Neural crest cell (in vitro differentiated cells): ENCODE measurements around the gene ASCL1. TPM values are rescaled to one million over a fixed set of nuclear protein-coding genes. Genes with fewer than 3 reads are reported as not detected.

Source experiments
- DNase-seq: peaks from one replicate; pipeline ENCODE4 v3.0.0; 2021; ENCODE audit warnings: low read depth, mixed read lengths, low spot score
- H3K27ac Mint-ChIP-seq: one replicate; pipeline ENCODE4 v1.8.0; 2021; ENCODE audit warnings: mild to moderate bottlenecking, mixed read lengths; ENCODE audit not compliant: unreplicated experiment
- H3K27me3 Mint-ChIP-seq: 2 replicates; pipeline ENCODE4 v1.8.0; 2021; ENCODE audit warnings: low read depth, mild to moderate bottlenecking, mixed read lengths
- H3K36me3 Mint-ChIP-seq: 2 replicates; pipeline ENCODE4 v1.8.0; 2021; ENCODE audit warnings: low read depth, mild to moderate bottlenecking, mixed read lengths
- H3K4me1 Mint-ChIP-seq: 2 replicates; pipeline ENCODE4 v1.8.0; 2021; ENCODE audit warnings: mixed read lengths
- H3K4me3 Mint-ChIP-seq: one replicate; pipeline ENCODE4 v1.8.0; 2021; ENCODE audit warnings: mild to moderate bottlenecking, mixed read lengths
- H3K9me3 Mint-ChIP-seq: 2 replicates; pipeline ENCODE4 v1.8.0; 2021; ENCODE audit warnings: mixed read lengths
- total RNA-seq: library from RNA; stranded (reverse); gene quantifications from 2 replicates; pipeline ENCODE4 v1.2.1, GENCODE V29; 2021
- TF ChIP-seq, protein P1 (sequence below): fragments of 200-600 bp; sonication (generic); conservative IDR thresholded peaks from 2 replicates; pipeline ENCODE4 v1.5.0; 2021; ENCODE audit warnings: antibody characterized with exemption, mild to moderate bottlenecking

ASCL1 gene
- total RNA-seq, 1 donor from 2014 or later, result 4.3 TPM

- peak overlapping the region; percentile 1 for H3K27ac Mint-ChIP-seq
- no peaks in the 10 kb centered on the region for H3K36me3 Mint-ChIP-seq
- peak overlapping the region; percentile 43 for H3K4me3 Mint-ChIP-seq
- H3K4me1 Mint-ChIP-seq, result peaks cover 32% of the 10 kb centered on the region
- TF ChIP-seq, protein P1, sequence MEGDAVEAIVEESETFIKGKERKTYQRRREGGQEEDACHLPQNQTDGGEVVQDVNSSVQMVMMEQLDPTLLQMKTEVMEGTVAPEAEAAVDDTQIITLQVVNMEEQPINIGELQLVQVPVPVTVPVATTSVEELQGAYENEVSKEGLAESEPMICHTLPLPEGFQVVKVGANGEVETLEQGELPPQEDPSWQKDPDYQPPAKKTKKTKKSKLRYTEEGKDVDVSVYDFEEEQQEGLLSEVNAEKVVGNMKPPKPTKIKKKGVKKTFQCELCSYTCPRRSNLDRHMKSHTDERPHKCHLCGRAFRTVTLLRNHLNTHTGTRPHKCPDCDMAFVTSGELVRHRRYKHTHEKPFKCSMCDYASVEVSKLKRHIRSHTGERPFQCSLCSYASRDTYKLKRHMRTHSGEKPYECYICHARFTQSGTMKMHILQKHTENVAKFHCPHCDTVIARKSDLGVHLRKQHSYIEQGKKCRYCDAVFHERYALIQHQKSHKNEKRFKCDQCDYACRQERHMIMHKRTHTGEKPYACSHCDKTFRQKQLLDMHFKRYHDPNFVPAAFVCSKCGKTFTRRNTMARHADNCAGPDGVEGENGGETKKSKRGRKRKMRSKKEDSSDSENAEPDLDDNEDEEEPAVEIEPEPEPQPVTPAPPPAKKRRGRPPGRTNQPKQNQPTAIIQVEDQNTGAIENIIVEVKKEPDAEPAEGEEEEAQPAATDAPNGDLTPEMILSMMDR, result no peak
- DNase-seq, result no peak
- peaks cover 6% of the 10 kb centered on the region for H3K9me3 Mint-ChIP-seq
- peaks cover 40% of the 10 kb centered on the region for H3K27me3 Mint-ChIP-seq
Observed at GRCh38 chr12:102977945-102978706, 20.7 kb downstream of the ASCL1 start.

DNA sequence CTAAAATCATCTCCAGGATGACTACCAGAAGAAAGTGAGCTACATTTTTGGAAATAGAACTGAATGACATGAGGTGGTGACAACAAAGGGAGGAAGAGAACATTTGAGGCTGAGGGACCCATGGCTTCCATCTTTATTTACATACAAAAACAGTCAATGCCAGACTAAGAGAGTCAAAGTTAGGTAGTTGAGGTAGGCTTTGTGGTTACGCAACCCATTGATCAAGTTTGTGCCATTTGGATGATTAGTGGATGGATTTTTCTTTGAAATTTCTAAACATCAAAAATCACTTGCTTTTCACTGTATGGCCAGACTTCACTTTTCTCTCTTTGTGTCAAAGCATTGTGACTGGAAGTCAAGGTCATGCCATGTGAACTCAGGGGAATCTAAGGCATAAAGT lies 22.9 kb downstream of the ASCL1 start:
- TF ChIP-seq, protein P1, result no peak
- Mint-ChIP-seq H3K9me3 (peaks cover 4% of the 10 kb centered on the region), H3K36me3 (no peaks in the 10 kb centered on the region), H3K27ac (no peak overlapping the region), H3K4me1 (peaks cover 42% of the 10 kb centered on the region), H3K27me3 (peaks cover 32% of the 10 kb centered on the region), H3K4me3 (no peak overlapping the region)
- DNase-seq, result no peak

DNA sequence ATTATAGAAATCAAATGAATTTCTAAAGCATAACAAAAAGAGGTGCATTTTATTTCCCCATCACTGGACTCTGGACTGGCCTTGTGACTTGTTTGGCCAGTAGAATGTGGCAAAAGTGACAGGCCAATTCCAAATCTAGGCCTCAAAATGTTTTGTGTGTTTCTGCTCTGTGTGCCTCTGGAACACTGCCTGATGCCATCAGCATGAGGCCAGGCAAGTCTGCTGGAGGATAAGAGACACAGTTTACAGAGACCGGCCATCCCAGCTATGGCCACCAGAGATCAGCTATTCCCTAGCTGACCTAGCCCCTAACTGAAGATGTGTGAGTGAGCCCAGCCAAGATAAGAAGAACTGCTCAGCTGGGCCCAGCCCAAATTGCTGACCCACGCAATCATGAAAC lies 32.9 kb downstream of the ASCL1 start:
- no peaks in the 10 kb centered on the region for H3K4me1 Mint-ChIP-seq
- H3K27me3 Mint-ChIP-seq, result peaks cover 2% of the 10 kb centered on the region
- no peak for DNase-seq
- no peak overlapping the region for H3K27ac Mint-ChIP-seq
- H3K9me3 Mint-ChIP-seq, result no peaks in the 10 kb centered on the region
- H3K4me3 Mint-ChIP-seq, result no peak overlapping the region
- no peaks in the 10 kb centered on the region for H3K36me3 Mint-ChIP-seq
- TF ChIP-seq, protein P1, result no peak

GRCh38 chr12:102992297-102992696 lies 34.8 kb downstream of the ASCL1 start:
- Mint-ChIP-seq H3K9me3 (peaks cover 2% of the 10 kb centered on the region), H3K4me1 (no peaks in the 10 kb centered on the region), H3K36me3 (no peaks in the 10 kb centered on the region), H3K27me3 (peaks cover 2% of the 10 kb centered on the region), H3K27ac (no peak overlapping the region), H3K4me3 (no peak overlapping the region)
- DNase-seq, result no peak
- TF ChIP-seq, protein P1, result no peak

GRCh38 chr12:102992720-102993119 lies 35.2 kb downstream of the ASCL1 start:
- Mint-ChIP-seq H3K4me3 (no peak overlapping the region), H3K27ac (no peak overlapping the region), H3K27me3 (peaks cover 2% of the 10 kb centered on the region), H3K4me1 (no peaks in the 10 kb centered on the region), H3K9me3 (peaks cover 2% of the 10 kb centered on the region), H3K36me3 (no peaks in the 10 kb centered on the region)
- TF ChIP-seq, protein P1, result no peak
- no peak for DNase-seq
